Fibroblast of gingiva (primary cell): ENCODE results near the gene MUC5B.
A peak's percentile ranks its signal among the peaks of the same experiment; 100 is the strongest.

ENCODE experiments used
- DNase-seq: peaks from one replicate; pipeline ENCODE4 v3.0.0-alpha.2; 2011; ENCODE audit warnings: low read depth

MUC5B gene

DNA sequence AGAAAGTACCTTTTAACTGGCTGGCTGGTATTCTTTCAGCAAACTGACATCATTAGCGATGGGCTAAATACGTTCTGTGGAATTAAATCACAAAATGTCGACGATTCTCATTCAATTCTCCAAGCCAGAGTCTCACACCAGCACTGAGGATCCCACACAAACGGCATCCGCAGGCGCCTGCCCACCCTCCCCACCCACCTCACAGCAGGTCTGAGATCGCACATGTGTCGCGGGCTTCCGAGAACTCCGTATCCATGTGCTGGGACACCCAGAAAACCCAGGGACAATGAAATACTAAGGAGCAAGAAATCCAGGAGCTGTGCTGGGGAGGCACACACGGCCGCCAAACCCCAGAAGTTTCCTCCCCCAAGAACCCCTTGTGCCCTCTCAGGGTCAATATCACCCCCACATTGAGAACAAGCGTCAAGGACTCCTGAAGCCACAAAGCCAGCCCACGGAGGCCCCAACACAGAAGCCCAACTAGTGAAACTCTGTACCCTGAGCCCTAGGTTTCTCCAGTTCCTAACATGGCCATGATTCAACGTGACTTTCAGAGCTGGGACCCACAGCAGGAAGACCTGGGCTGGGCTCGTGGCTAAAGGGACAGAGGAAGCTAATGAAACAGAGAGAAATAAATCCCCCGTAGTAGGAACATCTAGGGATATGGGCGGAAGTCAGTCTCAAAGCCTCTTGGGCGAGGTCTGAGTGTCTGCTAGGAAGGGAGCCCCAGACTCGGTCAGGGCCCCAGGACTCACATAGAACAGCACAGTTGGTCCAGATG lies 78.5 kb downstream of the MUC5B start:
- no peak for DNase-seq

GRCh38 chr11:1302041-1302460 lies 79.2 kb downstream of the MUC5B start:
- DNase-seq = no peak

GRCh38 chr11:1302461-1303125 lies 79.7 kb downstream of the MUC5B start:
- DNase-seq = no peak

GRCh38 chr11:1303126-1303821 lies 80.4 kb downstream of the MUC5B start:
- peak; percentile 36 for DNase-seq

GRCh38 chr11:1303973-1304372 lies 81.1 kb downstream of the MUC5B start:
- no peak for DNase-seq

GRCh38 chr11:1304380-1304779 lies 81.5 kb downstream of the MUC5B start:
- DNase-seq = no peak

DNA sequence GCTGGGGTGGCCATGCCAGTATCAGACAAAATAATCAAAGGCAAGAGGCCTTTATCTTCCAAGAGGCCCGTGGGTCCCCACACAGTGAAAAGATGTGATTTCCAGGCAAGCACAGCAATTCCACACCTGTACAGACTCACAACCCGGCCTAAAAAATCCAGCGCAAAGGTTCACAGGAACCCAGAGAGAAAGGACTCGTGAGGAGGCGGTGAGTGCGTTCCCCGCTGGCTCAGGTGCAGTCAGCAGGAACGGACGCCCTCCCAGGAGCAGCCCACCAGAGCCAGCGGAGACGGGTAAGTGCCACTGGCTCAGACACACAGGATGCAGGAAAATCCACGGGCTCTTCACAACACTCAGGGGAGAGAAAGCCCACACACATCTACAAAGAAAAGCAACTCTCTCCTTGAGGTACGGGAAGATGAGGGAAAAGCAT lies 82.2 kb downstream of the MUC5B start:
- no peak for DNase-seq

DNA sequence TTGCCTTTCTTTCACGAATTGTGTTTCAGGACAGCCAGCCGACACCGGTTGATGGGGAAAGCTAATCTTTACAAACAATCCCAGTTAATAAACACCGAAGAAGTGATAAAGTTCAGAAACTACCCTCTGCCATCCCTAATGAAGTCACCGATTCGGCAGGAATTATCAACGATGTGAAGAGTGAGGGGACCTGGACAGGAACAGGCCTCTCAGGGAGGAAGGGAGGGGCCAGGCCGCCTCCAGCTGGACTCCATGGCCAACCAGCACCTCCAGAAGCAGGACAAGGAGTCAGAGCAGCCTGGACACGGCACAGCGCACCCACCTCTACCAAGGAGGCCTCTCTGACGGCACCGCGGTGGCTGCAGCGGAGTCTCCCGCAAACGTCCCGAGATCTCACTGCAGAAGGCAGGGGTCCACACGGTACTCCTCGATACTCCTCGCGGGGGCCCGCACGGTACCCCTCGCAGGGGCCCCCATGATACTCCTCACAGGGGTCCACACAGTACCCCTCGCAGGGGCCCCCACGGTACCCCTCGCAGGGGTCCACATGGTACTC lies 82.7 kb downstream of the MUC5B start:
- no peak for DNase-seq

DNA sequence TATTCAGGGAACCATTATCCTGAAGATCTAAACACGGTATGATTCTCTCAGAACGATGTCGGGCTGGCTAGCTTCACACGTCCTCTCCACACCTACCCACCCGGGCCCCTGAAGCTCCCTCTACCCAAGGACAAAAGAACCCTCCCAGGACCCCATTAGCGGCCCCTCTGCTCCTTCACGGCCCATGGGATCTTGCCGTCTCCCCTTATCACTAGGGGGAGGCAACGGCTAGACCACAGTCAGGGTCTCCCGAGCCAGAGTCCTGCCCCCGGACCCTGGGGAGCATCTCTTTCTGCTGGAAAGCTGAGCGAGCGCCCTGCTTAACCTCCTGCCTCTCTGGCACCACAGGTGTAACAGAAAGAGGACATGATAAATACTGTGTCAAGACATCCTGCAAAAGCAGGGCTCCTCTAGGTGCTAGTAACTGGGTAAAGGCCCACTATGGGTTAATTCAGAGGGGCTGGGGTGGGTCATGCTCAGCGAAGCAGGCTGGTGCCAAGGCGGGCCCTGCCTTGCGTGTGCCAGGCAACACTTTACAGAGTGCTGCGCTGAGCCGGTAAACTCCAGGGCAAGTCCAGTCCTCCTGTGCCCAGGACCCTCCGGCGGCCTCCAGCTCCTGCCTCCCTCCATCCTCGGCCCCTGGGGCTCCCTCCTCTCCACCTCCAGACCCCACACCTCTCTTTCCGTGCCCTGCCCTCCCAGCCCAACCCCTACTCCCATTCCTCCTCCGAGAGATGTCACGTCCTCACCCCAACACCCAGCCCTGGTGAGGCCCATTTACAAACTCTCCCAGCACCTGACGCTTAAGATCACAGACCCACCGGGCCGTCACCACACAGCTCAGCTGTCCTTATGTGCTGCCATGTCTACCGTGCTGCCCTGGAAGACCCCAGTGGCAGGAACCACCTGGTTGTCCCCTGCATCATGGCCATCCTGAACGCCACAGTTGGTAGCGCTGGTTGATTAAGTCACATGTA lies 83.6 kb downstream of the MUC5B start:
- DNase-seq = no peak

- no peak for DNase-seq
Observed at GRCh38 chr11:1307163-1307870, 84.5 kb downstream of the MUC5B start.

GRCh38 chr11:1307998-1308742 lies 85.3 kb downstream of the MUC5B start:
- DNase-seq = no peak

DNA sequence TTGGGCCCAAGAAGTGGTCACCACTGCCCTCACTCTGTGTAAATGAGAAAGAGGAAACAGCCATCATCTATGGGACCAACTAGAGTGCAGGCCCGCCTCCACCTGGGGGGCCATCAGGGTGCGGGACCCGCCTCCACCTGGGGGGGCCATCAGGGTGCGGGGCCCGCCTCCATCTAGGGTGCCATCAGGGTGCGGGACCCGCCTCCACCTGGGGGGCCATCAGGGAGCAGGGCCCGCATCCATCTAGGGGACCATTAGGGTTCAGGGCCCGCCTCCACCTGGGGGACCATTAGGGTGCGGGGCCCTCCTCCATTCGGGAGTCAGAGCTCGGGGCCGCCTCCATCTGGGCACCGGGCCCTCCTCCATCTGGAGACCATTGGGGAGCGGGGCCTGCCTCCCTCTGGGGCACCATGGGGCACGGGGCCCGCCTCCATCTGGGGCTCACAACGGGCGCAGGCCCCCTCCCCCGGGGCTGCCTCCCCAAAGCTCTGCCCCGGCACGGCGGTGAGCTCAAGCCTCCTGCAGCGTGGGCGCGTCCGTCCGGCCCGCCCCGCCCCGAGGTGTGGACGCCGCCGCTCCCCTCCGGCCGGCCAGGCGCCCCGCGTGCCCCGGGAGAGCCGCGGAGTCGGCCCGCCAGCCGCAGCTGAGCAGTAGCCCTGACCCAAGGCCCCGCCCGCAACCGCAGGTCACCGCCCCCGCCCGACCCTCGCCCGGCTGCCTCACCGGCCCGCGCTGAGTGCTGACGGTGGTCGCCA lies 86.1 kb downstream of the MUC5B start:
- DNase-seq = no peak

DNA sequence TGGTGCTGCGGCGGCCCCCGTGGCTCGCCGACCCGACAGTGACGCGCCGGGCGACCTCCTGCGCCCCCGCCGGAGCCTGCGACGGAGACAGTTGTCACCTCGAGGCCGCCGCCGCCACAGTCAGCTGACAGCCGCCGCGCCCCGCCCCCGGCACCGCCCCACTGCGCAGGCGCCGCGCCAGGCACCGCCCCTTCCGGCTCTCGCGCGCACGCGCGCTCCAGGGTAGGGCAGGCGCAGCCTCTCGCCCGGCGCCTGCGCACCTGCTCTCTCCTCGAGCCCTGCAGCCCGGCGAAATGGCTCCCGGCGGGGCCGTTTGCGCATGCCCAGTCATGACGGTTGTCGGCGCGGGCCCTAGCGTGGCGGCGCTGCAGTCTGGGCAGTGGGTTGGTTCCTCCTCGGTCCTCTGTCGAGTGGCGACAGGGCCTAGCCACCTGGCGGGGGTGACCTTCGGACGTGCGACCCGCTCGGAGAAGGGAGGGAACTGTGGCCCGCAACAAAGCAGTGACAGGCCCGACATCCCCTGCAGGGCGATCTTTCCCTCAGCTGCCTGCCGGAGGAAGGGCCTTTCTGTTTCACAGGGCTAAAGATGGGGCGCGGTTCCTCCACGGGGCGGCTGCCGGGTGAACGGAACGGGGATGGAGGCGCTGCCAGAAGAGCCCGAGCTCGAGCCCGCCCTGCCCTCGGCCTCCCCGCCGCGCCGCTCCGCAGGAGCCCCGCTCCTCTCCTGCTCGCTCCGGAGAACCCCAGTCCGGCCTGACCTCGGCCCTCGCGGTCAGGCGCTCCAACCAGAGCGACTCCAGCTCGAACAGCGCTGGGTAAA lies 86.8 kb downstream of the MUC5B start, which contains the start of gene TOLLIP:
TOLLIP (minus strand) TSS at position 135 of the 820 bp plus-strand sequence; CDS start at position 1, 134 bp downstream.
- DNase-seq = peak; percentile 84

DNA sequence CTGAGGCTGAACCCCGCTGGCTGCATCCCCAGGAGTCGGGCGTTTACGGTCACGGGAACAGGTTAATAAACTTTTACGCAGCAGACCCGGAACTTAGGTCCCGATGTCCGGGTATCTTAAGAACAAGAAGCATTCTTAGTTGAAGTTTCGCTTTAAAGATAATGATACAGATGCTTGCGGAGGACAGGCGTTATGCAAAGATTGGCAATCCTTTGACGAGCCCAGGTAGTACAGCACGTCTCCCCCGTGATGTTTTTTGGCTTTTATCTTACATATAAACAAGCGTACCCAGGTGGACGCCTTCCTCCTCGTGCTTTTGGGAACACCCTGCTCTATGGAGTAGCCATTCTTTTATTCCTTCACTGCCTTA lies 87.4 kb downstream of the MUC5B start:
- DNase-seq = no peak

DNA sequence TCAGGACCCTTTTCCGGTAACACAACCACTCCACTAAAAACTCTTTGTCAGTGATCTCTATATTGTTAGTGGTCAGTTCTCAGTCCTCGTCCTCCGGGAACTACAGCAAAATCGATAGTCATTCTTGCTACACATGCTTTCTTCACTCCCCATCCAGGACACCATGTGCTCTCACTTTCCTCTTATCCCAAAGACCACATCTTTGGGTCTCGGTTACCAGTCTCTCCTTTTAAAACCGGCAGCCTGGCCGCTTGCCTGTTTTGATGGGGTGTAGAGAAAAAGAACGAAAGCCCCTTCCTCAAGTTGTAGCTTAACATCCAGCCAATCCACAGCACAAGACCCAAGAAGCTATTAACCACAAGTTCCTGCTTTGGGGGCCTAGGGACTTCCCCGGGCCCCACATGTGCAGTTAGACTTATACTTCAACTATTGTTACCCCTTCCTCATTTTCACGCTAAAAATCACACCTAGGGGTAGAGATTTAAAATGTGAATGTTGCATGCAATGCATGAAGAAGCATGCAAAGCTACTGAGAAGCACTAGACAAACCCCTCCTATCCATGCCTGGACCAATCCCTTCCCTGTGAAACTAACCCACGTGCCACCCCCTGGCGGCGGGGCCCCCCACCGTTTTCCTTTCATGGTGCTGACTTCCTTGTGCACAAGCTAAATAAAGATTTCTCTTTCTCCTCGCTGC lies 88.1 kb downstream of the MUC5B start:
- DNase-seq = no peak
